GM21381 (cell line): ENCODE results near the gene ACSL3.

Experiments
- ATAC-seq: cut with Tn5 transposase; IDR thresholded peaks from one replicate; pipeline ENCODE4 v1.9.1; 2021; ENCODE audit warnings: mild to moderate bottlenecking, moderate library complexity; ENCODE audit not compliant: unreplicated experiment

Gene ACSL3

DNA sequence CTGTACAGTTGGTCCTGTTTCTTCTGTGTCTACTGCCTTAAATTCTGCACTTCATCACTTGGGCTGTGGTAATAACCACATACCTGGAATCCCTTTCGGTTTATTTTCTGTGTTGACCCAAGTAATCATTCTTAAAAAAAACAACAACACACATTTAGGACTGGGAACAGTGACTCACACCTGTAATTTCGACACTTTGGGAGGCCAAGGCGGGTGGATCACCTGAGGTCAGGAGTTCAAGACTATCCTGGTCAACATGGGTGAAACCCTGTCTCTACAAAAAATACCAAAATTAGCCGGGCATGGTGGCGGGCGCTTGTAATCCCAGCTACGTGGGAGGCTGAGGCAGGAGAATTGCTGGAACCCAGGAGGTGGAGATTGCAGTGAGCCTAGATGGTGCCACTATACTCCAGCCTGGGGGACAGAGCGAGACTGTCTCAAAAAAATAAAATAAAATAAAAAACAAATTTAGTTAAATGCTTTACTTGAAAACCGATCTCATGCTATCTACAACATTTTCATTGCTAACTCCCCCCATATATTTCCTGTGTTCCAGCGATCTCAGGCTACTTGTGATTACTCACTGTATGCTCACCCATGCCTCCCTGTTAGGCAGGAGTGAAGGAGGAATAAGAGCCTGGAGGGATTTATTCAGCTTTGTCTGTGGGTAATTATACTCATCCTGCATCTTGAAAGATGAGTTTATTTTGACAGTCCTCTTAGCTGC, 18.2 kb downstream of the ACSL3 start:
- no peak for ATAC-seq

GRCh38 chr2:222879604-222879933, 18.7 kb downstream of the ACSL3 start:
- ATAC-seq, result no peak

GRCh38 chr2:222882484-222882928, 21.7 kb downstream of the ACSL3 start:
- no peak for ATAC-seq

DNA sequence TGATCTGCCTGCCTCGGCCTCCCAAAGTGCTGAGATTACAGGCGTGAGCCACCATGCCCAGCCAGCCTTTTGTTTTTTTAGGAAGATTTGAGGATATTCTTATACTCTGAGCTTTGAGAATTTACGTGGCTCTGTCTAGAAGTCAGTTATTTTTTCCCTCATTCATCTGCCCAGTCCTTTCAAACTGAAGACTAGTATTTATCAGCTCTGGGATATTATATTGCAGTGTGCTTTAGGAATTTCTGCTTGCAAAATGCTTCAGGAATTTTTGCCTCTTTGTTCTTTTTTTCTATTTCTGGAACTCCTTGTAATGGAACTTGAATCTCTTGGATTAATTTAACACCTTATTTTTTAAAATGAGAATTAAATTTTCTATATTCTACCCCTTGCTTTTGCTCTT, 22.6 kb downstream of the ACSL3 start:
- no peak for ATAC-seq

DNA sequence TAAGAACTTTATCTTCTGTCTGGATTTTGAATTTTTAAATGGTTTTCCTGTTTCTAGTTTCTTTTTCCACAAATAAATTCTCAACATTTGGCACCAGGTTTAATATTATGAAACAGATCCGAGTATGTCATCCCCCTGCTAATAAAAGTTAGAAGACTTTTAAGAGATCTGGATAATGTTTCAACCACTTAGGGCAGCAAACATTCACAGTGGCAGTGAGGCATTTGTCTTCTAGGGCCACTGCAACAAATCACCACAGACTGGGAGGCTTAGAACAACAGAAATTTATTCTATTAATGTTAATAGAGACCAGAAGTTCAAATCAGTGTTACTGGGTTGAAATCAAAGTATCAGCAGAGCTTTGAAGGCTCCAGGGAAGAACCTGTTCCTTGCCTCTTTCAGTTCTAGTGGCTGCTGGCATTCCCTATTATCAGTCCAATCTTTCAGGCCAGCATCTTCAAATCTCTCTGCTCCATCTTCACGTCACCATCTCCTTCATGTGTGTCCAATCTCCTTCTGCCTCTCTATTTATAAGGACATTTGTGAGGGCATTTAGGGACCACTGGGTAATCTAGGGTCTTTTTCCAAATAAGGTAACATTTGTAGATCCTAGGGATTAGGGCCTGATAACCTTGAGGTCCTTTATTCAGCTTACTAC, 23.4 kb downstream of the ACSL3 start:
- no peak for ATAC-seq

DNA sequence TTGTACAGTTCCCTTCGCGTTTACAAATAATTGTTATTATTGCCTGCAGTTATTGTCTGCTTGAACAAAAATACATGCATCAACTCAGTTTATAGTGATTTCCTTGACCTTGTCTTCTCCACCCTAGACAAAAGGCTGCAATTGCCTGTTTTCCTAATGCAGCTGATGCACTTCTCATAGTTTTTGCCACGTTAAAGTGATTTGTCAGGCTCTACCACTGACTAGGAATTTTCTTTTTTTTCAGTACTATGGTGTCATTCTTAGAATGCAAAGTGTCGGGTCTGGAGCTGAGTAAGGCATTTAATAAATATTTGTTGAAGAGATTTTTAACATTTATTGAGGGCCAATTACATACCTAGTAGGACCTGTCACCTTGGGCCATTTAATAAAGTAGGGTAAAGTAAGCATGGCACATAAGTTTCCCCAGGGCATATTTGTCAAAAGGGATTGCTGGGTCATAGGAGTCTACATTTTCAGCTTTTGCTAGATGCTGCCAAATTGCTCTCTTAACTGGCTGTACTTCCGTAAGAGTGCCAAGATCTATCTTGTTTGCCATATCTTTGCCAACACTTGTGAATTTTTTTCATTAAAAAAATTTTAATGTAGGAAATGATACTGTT, 24.1 kb downstream of the ACSL3 start:
- no peak for ATAC-seq

- no peak for ATAC-seq
Measured at GRCh38 chr2:222887124-222887523, 26.3 kb downstream of the ACSL3 start.

DNA sequence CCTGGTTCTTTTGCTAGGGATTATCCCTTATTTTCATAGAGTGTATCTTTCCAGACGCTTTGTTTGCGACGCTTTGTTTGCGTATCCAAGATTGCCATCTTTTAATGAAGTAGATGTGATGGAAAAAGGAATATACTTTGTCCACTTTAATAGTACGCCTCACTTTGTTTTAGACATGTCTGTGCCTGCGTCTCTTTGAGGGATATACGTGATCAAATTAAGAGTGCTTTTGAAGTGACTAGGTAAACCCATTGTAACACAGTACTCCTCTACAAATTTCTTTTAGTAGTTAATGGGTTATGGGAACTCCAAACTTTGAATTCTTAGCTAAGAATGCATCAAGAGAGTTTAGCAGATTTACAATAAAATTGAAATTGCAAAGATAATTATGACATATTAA, 27.9 kb downstream of the ACSL3 start:
- ATAC-seq, result no peak

DNA sequence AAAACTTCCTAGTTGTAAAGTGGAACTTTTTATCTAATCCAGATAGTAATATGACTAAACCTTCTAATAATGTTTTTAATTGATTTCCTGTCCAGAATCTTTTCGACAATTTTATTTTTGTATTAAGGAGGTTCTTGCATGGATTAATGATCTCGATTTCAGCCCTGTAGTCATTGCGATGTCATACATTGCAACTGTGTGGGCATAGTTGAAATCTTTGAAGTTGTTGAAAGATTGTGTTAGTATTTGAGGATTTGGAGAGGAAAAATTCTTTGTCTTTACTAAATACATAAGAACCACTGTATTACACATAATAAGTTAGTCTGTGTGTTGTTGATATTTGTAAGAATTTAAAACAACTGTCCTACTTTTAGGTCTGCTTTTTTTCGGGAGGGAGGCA, 31.1 kb downstream of the ACSL3 start:
- ATAC-seq, result no peak

- ATAC-seq, result no peak
Measured at GRCh38 chr2:222892321-222892720, 31.5 kb downstream of the ACSL3 start.

GRCh38 chr2:222892761-222893160, 31.9 kb downstream of the ACSL3 start:
- ATAC-seq, result no peak

GRCh38 chr2:222893716-222894115, 32.9 kb downstream of the ACSL3 start:
- ATAC-seq, result no peak

GRCh38 chr2:222895144-222895543, 34.3 kb downstream of the ACSL3 start:
- no peak for ATAC-seq

DNA sequence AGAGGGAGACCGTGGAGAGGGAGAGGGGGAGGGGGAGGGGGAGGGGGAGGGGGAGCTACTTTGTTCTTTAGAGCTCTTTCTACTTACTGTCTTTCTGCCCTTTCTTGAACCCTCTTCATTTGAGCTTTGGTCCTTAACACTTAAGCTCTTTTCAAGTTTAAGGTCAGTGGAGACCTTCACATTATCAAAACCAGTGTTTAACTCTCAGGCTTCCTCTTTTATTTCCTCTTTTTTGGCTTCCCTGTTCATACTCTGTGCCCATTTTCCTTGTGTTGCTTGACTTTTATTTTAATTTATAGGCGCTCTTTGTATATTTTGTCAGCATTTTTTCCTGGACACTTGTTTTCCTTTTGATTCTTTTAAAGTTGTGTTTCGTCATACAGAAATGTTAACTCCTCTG, 37.1 kb downstream of the ACSL3 start:
- ATAC-seq, result no peak

GRCh38 chr2:222899413-222900181, 38.8 kb downstream of the ACSL3 start:
- no peak for ATAC-seq

DNA sequence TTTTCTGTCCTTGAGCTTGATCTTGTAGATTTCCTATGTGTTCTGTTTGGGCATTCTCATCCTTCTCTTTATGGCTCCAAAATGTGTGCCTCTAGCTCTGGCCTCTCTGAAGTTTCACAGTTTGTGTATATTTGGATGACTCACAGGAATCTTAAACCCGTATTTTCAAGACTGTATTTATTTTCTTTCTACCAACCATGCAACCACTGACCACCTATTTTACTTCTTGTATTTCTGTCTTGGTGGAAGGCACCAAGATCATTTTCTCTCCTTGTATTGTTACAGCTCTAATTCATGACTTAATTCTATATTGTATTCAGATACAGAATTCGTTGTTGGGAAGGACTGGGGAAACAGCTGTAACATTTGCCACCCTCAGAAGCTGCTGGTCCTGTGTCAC, 39.5 kb downstream of the ACSL3 start:
- no peak for ATAC-seq

- ATAC-seq, result no peak
Measured at GRCh38 chr2:222902660-222903059, 41.8 kb downstream of the ACSL3 start.

DNA sequence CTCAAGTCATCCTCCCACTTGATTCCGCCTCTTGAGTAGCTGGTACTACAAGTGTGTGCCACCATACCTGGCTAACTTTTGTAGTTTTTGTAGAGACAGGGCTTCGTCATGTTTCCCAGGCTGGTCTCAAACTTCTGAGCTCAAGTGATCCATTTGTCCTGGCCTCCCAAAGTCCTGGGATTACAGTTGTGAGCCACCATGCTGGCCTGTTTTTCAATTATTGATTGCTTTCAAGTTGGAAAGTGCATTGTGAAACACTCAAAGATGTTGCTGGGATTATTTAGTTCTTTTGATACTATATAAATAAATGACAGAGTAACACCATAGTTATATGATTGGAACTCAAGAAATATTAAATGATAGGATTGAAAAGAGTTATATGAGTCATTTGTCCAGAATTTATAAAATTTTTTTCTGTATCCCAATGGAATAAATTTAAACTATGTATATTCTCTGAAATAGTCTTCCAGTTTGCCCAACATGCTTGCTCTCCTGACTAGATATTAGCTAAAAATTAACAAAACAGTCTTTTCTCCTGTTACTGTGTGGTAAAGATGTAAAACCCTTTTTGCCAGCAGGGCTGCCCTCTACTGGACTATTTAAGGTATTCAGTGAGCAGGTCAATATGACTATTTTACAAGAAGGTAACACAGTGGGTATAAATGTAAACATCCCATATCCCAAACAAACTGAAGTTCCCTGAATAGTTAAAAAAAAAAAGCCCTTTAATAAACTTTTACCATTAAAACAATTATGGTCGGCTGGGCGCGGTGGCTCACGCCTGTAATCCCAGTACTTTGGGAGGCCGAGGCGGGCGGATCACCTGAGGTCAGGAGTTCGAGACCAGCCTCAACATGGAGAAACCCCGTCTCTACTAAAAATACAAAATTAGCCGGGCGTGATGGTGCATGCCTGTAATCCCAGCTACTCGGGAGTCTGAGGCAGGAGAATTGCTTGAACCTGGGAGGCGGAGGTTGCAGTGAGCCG, 42.7 kb downstream of the ACSL3 start:
- ATAC-seq, result peak; percentile 85

DNA sequence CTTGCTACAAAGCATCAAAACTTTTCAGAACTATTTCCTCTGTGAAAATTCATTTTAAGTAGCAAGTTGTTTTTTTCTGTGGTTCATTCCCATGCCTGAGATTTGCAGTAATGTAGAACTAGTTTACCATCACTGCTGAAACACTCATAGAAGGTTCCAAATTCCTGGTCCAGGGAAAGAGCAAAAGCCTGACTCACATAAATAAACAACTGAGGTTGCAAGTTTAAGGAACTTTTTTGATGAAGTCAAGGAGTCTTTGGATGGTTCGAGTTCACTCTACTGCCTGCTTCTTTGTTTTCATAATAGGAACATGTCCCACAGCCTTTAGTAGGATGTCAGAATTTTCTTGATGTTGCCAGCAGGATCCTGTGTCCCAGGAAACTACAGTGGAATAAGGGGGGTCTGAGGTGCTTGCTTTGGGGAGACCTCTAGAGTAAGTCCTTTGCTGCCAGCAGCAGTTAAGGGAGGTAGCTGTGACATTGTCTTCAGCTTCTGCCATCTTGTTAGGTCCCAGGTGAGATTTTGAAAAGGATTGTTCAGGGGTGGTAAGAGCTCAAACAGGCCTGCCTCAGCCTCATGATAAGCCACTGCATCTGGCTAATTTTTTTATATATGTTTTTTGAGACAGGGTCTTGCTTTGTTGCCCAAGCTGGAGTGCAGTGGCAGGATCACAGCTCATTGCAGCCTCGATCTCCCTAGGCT, 43.9 kb downstream of the ACSL3 start:
- ATAC-seq, result no peak

- no peak for ATAC-seq
Measured at GRCh38 chr2:222907048-222907447, 46.2 kb downstream of the ACSL3 start.
